EL (cell line): ENCODE results near the gene PPP1R14C.
"Not testable (repeated sequence)": the region's sequence is repeated elsewhere in the genome, so short reads cannot be mapped to it uniquely, and the experiment has no call there.

Experiments
- DNase-seq: peaks from one replicate; pipeline ENCODE4 v3.0.0-alpha.2; 2016

The PPP1R14C gene, protein sequence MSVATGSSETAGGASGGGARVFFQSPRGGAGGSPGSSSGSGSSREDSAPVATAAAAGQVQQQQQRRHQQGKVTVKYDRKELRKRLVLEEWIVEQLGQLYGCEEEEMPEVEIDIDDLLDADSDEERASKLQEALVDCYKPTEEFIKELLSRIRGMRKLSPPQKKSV

DNA sequence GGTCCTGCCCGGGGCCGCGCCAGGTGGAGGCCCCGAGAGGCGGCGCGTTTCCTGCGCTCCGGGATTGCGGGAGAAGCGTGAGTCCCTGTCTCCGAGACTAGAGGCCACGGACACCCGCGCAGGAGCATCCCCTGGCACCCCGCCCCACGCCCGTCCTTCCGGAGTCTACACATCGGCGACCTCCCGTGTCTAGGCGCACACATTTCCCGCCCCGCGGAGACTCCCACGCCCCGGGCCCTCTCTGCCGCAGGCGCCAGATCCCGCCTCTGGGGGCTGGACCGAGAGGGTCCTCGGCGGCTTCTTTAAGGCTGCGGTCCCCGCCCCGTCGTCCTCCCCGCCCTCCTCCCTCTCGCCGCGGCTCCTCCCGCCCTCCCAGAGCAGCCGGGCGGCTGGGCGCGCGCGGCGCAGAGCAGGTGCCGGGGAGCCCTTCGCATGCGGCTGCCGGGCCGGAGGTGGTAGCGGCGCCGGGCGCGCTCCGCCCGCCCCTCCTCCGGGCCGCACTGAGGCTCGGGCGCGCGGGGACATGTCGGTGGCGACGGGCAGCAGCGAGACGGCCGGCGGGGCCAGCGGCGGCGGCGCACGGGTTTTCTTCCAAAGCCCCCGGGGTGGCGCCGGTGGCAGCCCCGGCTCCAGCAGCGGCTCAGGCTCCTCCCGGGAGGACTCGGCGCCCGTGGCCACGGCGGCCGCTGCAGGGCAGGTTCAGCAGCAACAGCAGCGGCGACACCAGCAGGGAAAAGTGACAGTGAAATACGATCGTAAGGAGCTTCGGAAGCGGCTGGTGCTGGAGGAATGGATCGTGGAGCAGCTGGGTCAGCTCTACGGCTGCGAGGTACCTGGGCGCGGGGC lies at the start of gene PPP1R14C:
Gene PPP1R14C, plus strand, starts transcription at position 375 of the 846 bp plus-strand sequence. Its CDS starts 149 bp downstream, at position 524.
- DNase-seq, result peak; percentile 21

DNA sequence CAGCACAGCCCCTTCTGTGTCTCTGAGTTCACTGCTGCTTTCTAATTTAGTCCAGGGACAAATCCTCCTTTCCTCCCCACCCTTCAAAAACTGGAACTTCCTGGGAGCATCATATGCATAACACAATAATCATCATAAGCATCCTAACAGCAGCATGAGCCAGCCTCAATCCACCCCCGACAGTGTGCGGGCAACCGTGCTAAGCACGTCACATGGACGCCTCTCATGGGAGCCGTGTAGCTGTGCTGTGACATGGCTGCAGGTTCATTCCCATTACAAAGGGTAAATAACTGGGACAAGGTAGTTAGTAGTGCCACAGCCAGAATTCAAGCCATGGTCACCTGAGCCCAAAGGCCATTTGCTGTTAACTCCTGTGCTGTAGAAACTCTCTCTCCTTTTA lies 49.4 kb upstream of the PPP1R14C start:
- DNase-seq, result no peak

DNA sequence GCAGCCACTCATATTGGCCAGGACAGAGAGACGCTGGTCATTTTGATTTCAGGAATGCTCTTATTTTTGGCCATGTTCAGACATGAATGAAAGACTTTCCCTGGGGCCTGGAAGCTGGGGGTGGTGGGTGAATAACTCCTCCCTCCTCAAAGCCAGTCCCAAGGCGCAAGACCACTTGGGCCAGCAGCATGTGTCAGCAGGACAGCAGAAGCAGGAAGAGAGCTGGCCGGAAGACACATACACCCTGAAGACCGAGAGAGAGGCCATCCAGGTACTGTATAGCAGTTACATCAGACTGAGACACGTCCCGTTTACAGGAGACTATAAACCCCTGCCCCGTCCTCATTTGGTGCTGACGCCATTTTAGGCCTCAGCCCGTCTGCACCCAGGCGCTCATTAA lies 44.7 kb upstream of the PPP1R14C start:
- no peak for DNase-seq

DNA sequence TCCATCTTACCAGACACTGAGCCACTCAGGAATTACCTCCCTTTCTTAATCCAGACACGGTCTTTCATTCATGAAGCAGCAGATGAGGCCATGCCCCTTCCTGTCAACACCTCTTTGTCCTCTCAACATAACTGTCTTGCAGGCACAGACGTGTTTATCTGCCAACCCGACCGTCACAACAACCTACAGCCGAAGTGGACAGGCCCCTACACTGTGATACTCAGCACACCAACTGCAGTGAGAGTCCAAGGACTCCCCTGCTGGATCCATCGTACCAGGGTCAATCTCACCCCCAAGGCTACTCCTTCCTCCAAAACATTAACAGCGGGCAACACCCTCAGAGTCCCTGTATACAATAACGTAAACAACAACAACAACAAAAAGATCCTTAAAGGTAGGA lies 43.3 kb upstream of the PPP1R14C start:
- DNase-seq, result no peak

DNA sequence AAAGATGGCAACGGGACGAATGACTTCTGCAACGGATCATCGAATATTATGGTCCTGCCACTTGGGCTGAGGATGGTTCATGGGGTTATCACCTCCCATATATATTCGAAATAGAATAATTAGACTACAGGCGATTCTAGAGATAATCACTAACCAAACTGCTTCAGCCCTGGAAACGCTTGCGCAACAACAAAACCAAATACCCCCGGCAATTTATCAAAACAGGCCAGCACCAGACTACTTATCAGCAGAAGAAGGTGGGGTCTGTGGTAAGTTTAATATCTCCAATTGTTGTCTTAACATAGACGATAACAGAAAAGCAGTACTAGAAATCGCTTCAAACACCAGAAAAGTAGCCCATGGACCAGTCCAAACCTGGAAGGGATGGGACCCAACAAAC lies 42.9 kb upstream of the PPP1R14C start:
- DNase-seq, result no peak

DNA sequence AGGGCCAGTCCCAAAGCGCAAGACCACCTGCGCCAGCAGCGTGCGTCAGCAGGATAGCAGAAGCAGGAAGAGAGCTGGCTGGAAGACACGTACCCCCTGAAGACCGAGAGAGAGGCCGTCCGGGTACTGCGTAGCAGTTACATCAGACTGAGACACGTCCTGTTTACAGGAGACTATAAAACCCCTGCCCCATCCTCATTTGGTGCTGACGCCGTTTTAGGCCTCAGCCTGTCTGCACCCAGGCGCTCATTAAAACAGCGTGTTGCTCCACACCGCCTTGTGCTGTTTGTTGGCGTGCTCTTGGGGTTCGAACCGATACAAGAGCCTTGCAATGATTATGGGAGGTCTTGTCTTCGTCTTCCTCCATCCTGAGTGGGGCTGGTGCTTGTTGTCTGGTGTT lies 42.1 kb upstream of the PPP1R14C start:
- no peak for DNase-seq

DNA sequence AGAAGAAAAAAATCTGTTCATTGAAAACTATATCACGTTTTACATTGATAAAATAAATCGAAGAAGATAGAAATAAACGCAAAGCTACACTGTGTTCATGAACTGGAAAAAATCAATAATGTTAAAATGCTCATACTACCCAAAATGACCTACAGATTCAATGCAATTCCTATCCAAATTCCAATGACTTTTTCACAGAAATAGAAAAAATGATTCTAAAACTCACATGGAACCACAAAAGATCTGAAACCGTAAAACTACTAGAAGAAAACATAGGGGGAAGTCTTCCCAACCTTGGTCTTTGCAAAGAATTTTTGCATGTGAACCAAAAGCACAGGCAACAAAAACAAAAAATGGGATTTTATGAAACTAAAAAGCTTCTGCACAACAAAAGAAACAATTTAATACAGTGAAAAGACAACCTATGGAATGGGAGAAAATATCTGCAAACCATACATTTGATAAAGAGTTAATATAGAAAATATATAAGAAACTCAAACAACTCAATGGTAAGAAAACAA lies 40.0 kb upstream of the PPP1R14C start:
- no peak for DNase-seq

DNA sequence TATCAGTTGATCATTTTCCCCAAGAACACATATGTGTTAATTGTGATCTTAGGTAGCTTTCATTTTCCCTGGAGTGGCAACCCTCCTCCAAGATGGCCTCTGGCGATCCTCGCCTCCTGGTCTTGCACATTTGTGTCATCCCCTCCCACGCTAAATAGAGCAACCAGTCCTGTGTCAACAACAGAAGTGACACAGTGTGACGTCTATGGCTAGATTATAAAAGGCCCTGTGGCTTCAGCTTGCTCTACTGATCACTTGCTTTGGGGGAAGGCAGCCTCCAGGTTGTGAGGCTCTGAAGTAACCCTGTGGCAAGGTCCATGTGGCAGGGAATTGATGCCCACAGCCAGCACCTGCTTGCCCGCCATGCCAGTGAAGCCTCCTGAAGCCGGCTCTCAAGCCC lies 30.6 kb upstream of the PPP1R14C start:
- DNase-seq, result no peak

DNA sequence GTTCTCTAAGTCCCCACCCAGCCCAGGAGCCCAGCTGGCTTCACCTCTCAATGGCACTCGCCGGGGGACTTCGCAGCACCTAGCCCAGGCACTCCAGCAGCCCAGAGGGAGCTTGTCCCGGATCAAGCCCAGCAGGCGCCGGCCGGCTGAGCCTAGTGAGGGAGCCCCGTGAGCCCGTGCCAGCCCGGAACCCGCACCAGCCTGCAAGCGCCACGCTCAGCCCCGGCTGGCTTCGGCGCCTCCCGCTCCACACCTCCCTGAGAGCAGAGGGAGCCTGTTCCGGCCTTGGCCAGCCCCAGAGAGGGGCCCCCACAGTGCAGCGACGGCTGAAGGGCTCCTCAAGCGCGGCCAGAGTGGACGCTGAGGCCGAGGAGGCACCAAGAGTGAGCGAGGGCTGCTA lies 27.1 kb upstream of the PPP1R14C start:
- DNase-seq, result no peak

DNA sequence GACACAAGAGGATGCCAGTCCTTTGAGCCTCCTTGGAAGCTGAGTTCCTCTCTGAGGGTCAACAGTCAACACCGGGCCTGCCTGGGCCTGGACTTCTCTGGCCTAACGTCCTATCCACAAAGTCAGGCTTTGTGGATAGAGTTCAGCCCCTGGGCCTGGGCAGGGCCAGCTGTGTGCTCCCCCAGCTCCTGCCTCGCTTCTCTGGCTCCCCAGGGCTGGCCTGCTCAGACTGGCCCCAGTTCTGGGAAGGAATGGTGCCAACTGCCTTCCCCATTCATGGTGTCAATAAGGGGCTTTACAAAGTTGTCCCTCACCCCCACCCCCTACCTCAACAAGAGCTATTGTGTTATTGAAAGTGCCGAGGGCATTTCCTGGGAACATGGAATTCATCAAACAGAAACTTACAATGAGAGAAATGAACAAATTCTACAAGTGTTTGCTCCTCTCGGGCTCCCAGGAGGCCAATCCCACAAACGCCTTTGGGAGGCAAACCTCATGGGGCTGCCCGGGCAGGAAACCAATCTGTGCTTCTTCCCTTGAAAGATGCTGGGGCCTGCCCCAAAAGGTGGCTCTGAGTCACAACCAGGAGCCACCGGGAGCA lies 26.5 kb upstream of the PPP1R14C start:
- no peak for DNase-seq

DNA sequence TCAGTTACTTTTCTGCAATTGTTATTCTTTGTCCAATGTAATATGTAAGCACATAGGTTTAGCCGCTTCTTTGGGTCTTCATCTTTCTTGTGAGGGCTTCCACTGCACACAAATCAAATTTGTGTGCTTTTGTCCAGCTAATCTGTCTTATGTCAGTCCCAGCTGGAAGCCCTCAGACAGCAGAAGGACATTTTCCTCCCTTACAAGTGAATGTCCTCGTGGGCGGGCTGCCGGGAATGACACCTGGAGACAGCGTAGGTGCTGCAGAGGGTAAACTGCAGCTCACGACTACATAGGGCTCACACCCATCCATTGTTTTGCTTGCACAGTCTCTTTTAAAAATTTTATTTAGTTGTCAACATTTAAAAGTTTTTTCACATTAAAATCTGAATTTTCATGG lies 24.6 kb upstream of the PPP1R14C start:
- DNase-seq, result no peak

DNA sequence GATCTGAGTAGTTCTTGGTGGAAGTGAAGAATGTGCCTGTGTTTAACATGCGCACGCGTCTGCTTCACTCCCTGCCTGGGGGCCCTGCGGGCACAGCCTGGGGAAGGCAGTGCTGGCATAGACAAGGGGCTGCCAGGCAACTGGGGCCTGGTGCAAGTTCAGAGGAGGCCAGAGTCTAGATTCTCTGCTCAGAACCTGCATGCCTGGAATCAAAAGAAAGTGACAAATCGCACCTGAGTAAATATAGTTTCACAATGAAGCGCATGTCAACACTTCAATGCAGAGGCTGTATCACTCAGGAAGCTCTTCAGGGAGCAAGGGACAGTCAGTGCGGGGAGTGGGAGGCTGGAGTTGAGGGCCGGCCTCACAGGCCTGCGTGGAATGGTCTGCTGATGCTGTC lies 24.2 kb upstream of the PPP1R14C start:
- no peak for DNase-seq

DNA sequence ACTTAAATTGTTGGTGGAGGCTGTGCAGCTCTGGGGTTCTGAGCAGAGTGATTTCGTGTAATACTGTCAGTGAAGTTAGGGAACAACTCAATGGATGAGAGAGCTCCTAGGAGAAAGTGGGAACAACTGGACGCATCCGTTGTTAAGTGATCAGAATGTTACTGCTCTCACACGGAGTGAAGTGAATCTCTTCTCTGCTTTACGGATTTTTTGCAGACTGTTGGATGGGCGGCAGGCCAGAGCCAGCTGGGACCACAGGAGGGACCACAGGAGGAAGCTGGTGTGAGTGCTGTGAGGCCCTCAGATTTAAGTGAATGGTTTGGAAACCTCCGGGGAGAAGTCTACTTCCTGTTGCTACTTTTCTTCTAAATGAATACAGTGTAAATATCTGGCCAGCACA lies 23.7 kb upstream of the PPP1R14C start:
- DNase-seq, result no peak

DNA sequence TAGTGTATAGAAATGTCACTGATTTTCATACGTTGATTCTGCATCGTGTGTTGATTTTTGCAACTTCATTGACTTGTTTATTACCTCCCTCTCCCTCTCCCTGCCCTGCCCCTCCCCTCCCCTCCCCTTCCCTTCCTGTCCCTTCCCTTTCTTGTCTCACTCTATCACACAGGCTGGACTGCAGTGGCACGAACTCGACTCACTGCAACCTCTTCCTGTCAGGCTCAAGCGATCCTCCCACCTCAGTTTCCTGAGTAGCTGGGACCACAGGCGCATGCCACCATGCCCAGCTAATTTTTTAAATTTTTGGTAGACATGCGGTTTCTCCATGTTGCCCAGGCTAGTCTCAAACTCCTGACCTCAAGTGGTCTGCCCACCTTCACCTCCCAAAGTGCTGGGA lies 19.2 kb upstream of the PPP1R14C start:
- DNase-seq, result no peak

DNA sequence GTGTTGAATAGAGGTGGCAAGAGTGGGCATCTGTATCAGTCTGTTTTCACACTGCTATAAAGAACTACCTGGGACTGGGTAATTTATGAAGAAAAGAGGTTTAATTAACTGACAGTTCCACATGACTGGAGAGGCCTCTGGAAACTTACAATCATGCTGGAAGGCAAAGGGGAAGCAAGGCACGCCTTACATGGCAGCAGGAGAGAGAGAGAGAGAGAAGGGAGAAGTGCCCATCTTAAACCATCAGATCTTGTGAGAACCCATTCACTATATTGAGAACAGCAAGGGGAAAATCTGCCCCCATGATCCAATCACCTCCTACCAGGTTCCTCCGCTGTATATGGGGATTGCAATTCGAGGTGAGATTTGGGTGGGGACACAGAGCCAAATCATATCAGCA lies 18.6 kb upstream of the PPP1R14C start:
- DNase-seq, result no peak

DNA sequence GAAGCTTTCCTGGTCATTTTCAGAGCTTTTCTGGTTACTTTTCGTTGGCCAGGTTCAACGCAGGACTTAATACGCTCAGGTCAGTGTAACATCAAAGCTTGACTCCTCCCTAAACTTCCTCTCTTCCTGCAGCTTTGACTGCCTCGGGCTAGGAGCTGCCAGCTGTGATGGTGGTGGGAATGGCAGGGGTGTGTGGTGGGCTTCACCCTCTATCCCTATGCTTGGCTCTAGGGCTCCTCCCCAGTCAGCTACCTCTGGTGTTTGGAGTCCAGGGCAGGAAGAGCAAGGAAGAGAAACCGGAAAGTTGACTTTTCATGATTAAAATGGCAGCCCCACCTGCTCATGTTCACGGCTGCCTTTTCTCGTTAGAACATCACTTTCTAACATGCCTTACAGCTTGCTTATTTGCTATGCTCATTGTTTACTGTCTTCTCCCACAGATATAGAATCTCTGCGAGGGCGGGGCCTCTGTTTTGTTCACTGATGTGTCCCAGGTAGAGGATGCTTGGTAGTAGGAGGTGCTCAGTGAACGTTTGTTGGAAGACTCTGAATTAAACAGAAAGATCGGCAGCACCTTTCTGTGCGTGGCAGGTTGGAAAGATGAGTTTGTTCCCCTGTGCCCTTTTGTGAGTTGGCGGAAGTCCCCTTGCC lies 16.1 kb upstream of the PPP1R14C start:
- no peak for DNase-seq

DNA sequence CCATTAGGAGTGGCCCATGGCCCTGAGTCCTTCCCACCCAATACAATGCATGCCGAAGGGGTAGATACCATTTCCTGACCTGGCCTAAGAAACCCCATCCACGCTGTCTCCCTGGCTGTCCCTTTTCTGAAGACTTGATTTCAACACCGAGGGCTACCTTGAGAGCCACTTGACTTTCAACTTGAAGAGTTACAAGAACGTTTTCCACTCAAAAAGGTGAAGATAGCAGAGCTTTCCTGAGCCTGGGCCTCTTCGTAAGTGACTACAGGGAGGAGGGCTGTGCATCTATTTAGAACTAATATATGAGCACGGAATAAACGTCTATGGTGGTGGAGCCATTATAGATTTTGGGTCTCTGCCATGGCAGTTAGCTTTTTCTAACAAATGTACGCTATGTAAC lies 14.4 kb upstream of the PPP1R14C start:
- no peak for DNase-seq

DNA sequence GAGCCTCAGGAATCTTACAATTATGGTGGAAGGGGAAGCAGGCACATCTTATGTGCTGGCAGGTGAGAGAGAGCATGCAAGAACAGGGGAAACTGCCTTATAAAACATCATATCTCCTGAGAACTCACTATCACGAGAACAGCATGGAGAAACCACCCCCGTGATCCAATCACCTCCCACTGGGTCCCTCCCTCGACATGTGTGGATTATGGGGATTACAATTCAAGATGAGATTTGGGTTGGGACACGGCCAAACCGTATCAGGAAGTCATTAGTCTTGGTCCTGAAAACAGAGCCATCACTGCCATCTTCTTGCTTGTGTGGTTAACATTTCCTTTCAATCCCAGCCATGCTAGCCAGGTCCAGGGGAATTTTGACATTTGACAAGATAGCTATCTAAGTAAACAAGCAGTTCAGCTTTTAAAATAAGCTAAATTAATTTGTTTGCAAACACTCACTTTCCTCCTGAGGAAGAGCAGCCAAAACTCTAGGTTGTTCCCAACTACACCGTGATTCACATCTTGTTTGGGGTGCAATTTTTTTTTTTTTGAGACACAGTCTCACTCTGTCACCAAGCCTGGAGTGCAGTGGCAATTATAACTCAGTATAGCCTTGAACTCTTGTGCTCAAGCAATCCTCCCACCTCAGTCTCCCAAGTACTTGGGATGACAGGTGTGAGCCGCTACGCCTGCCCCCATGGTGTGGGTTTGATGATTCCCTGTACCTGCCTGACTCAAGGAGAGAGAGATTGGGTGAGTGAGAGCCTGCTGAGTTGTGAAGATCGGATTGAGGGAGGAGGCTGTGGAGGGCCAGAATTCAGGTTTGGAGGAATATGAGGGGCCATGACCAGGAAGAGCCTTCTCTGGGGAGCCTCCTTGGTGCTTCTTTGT lies 13.0 kb upstream of the PPP1R14C start:
- no peak for DNase-seq

DNA sequence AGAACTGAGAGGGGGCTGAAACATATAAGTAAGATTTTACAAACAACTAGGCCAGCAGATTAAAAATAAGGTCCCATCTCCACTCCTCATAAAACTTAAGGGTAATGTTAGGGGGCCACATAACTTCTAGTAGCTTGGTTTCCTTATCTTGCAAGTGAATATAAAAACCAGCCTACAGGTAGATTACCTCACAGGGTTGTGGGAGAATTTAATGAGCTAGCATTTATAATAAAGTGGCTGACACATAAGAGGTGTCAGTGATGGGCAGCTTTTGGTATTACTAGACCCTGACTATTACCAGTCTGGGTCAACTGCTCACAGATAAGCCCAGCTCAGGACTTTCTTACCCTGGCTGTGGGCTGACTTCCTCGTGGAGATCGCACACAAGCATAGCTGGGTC lies 9.2 kb upstream of the PPP1R14C start:
- DNase-seq, result no peak

DNA sequence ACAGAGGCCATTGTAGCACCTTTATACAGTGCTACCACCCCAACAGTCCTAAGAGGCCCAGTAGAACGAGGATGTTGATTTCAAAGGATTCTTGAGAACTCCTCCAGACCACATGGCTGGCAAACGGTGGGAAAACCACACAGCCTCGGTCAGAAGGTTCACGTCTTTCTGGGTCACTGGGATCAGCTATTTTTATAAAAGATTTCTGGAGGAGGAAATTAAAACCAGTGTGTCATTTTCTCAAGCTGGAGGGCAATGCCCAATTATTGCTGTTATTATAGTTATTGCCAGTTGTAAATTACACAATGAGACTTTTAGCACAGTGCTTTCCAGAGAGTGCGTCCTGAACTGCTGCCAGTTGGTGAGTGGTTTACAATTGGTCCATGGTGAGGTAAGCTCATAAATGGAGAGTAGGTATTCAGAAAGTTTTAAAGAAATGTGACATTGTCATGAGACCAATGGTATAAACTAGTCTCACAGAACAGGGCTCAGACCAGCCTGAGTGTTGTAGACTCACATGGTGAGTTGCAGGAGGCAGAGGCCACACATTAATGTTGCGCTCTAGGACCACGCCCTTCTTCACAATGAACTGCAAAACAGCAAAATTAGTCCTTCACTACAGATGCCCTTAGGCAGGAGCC lies 8.4 kb upstream of the PPP1R14C start:
- DNase-seq, result no peak

DNA sequence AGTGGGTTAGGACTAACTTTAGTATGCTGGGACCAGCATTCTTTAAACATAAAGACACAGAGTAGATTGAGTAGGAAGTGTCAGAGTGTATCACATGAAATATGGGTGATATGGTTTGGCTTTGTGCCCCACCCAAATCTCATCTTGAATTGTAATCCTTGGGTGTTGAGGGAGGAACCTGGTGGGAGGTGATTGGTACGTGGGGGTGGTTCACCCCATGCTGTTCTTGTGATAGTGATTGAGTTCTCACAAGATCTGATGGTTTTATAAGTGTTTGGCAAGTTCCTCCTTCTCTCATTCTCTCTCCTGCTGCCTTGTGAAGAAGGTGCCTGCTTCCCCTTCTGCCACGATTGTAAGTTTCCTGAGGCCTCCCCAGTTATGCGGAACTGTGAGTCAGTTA lies 5.1 kb upstream of the PPP1R14C start:
- DNase-seq, result not testable (repeated sequence)

DNA sequence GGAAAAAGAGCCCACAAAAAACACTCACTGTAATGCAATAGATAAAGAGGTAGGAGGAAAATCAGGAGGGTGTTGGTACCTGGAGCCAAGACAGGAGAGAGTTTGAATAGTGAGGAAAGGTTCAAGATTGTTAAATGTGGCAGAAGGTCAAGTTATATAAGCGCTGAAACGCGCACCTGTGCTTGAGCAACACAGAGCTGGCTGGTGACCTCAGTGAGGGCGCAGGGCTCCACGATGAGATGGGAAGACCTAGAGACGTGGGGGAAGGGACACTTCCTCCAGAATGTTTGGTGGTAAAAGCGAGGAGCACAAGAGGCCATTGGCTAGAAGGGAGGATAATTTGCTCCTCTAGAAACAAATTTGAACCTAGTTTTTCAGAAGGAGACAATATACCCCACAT lies 4.2 kb upstream of the PPP1R14C start:
- no peak for DNase-seq
